Mesothelial cell of epicardium (in vitro differentiated cells): ENCODE measurements around the gene FBXL16. TPM values are rescaled to one million over a fixed set of nuclear protein-coding genes. Genes with fewer than 3 reads are reported as not detected.

Experiments used
- DNase-seq, 2 experiments: peaks; one replicate each; pipeline ENCODE4 v3.0.0; 2021; ENCODE audit warnings: low spot score in 2 of 2; ENCODE audit not compliant: unreplicated experiment in 2 of 2
- H3K27ac Mint-ChIP-seq: 2 replicates; pipeline ENCODE4 v1.8.0; 2021; ENCODE audit warnings: mixed read lengths
- H3K27me3 Mint-ChIP-seq: 2 replicates; pipeline ENCODE4 v1.8.0; 2021; ENCODE audit warnings: low read depth, mixed read lengths
- H3K36me3 Mint-ChIP-seq: 2 replicates; pipeline ENCODE4 v1.8.0; 2021; ENCODE audit warnings: mixed read lengths
- H3K4me1 Mint-ChIP-seq: 2 replicates; pipeline ENCODE4 v1.8.0; 2021; ENCODE audit warnings: mixed read lengths
- H3K4me3 Mint-ChIP-seq: 2 replicates; pipeline ENCODE4 v1.8.0; 2021; ENCODE audit warnings: mild to moderate bottlenecking, moderate library complexity, mixed read lengths
- H3K9me3 Mint-ChIP-seq: 2 replicates; pipeline ENCODE4 v1.8.0; 2021; ENCODE audit warnings: mixed read lengths
- total RNA-seq: library from RNA; stranded (reverse); gene quantifications from 3 replicates; pipeline ENCODE4 v1.2.1, GENCODE V29; 2021
- TF ChIP-seq, protein P1 (sequence below): fragments of 200-600 bp; sonication (generic); IDR thresholded peaks from one replicate; pipeline ENCODE4 v1.5.0; 2021; ENCODE audit warnings: antibody characterized with exemption; ENCODE audit not compliant: unreplicated experiment

FBXL16 gene
- total RNA-seq, 1 donor from 2014 or later: 0.85 TPM

DNA sequence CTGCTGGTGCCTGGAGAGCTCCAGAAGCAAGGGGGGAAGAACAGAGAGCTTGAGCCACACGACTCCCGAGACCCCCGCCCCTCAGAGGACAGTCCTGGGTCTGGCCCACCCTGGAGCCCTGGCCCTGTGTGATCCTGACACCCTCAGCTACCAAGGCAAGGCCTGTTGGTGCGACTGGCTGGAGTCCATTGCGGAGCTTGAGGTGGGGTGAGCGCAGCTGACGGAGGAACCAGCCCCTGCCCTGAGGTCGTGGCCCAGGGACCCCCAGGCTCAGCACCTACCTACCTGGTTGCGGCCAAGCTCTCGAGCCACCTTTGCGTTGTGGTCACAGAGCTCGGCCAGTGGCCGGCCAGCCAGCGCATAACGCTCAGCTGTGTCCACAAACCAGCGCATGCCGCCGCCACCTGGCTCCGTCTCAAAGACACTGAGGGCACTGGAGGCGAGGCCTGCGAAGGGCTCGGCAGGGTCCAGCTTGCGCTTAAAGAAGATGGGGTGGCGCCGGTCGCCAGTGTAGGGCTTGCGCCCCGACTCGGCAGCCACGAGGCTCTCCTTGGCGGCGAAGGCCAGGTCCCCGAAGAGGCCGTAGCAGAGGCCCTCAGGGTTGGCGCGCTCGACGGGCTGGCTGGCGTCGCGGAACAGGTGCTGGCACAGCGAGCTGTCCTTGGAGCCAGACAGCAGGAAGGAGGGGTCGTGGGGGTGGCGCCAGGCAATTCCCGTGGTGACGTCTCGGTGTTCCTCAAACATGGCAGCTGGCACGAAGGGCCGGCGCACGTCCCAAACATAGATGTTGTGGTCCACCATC, 18.9 kb downstream of the FBXL16 start:
- TF ChIP-seq, protein P1, sequence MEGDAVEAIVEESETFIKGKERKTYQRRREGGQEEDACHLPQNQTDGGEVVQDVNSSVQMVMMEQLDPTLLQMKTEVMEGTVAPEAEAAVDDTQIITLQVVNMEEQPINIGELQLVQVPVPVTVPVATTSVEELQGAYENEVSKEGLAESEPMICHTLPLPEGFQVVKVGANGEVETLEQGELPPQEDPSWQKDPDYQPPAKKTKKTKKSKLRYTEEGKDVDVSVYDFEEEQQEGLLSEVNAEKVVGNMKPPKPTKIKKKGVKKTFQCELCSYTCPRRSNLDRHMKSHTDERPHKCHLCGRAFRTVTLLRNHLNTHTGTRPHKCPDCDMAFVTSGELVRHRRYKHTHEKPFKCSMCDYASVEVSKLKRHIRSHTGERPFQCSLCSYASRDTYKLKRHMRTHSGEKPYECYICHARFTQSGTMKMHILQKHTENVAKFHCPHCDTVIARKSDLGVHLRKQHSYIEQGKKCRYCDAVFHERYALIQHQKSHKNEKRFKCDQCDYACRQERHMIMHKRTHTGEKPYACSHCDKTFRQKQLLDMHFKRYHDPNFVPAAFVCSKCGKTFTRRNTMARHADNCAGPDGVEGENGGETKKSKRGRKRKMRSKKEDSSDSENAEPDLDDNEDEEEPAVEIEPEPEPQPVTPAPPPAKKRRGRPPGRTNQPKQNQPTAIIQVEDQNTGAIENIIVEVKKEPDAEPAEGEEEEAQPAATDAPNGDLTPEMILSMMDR: no peak
- Mint-ChIP-seq H3K27me3 (peaks cover 11% of the 10 kb centered on the region), H3K36me3 (peaks cover 10% of the 10 kb centered on the region), H3K4me3 (peak overlapping the region; percentile 30), H3K27ac (no peak overlapping the region), H3K4me1 (peaks cover 22% of the 10 kb centered on the region), H3K9me3 (no peaks in the 10 kb centered on the region)
- DNase-seq: no peak

DNA sequence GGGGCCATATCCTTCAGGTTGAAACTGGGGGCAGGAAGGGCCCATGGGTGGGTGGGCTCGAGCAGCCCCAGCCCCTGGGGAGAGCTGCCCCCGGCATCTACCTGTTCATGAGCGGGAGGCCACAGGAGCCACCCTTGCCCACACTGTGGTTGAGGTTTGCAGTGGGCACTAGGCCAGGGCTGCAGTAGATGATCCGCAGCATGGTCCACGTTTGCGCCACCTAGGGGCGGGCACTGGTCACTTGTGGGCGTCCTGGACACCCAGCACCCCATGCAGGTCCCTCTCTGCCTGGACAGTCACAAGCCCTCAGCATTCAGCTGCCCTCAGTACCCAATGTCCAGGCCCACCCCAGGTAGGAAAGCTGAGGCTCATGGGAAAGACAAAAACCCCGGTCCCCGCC, 19.6 kb downstream of the FBXL16 start:
- TF ChIP-seq, protein P1: peak; percentile 27
- DNase-seq: no peak
- Mint-ChIP-seq H3K27me3 (peaks cover 4% of the 10 kb centered on the region), H3K4me1 (peaks cover 29% of the 10 kb centered on the region), H3K4me3 (peak overlapping the region; percentile 30), H3K27ac (no peak overlapping the region), H3K36me3 (peaks cover 11% of the 10 kb centered on the region), H3K9me3 (no peaks in the 10 kb centered on the region)

DNA sequence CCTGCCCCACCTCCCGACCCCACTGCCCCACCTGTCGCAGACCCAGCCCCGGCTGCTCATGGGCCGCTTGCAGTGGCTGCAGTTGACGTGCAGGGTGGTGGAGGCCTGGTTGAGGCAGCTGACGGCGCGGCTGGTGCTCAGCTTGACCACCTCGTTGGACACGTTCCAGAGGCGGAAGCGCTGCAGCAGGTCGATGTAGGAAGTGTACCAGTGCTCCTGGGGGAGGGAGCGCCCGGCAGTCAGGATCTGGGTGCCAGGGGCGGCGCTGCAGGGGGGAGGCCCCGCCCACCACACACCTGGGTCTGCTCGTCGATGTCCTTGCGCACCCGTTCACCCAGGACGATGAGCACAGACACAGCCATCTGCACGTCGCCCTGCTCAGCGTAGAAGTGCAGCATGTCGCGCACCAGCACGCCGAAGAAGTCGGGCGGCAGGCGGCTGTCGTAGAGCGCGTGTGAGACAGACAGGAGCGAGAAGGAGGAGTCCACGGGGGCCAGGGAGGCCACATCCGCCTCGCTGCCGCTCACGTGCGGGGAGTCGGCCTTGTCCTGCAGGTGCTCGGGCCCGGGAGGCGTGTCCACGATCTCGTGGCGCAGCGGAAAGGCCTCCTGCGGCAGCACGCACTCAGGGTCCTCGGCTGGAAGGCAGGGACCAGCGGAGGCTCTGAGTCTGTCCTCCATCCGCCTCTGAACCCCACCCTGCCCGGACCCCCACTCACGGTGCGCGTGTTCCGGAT, 20.5 kb downstream of the FBXL16 start:
- DNase-seq: no peak
- H3K4me3 Mint-ChIP-seq: no peak overlapping the region
- no peaks in the 10 kb centered on the region for H3K9me3 Mint-ChIP-seq
- TF ChIP-seq, protein P1: no peak
- peaks cover 29% of the 10 kb centered on the region for H3K4me1 Mint-ChIP-seq
- H3K36me3 Mint-ChIP-seq: peaks cover 11% of the 10 kb centered on the region
- no peaks in the 10 kb centered on the region for H3K27me3 Mint-ChIP-seq
- H3K27ac Mint-ChIP-seq: no peak overlapping the region

DNA sequence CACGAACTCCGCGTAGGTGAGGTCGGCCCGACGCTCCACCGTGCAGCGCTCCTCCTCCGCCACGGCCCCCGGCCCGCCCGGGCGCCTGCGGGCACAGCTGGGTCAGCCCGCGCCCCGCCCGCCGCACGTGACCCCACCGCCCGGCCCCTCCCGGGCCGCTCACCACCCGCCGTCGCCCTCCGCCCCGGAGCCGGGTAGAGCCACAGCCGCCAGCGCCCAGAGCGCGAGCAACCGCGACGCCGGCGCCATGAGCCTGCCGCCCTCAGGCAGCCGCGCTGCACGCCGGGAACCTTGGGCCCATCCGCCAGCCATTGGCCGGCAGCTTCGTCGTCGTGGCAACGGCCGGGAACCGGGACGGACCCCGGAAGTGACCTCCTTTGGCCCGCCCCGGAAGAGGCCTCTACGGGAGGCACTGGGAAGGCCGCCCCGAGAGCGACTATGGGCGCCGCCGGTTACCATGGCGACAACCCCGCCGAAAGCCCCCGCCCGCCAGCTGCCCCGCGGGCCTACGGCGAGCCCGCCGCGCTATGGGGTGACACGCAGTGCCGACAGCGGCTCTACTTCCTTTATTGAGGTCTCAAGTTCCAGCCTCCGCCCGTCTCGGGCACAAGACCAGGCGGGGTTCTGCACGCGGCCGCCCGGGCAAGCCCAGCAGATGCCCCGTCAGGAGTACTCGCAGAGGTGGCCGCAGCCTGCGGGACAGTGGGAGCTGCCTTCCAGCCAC, 21.4 kb downstream of the FBXL16 start, which contains the start of gene JMJD8:
TSS of gene JMJD8 (minus strand) at position 264 of the 724 bp plus-strand sequence. CDS start at position 249, 15 bp downstream.
- Mint-ChIP-seq H3K27ac (peak within 1 kb of the TSS; percentile 84), H3K9me3 (no peaks in the 10 kb centered on the region), H3K4me3 (peak within 1 kb of the TSS; percentile 78), H3K36me3 (peaks cover 11% of the 10 kb centered on the region), H3K27me3 (no peaks in the 10 kb centered on the region), H3K4me1 (peaks cover 23% of the 10 kb centered on the region)
- peak; percentile 91 to 94 for DNase-seq
- TF ChIP-seq, protein P1: no peak

DNA sequence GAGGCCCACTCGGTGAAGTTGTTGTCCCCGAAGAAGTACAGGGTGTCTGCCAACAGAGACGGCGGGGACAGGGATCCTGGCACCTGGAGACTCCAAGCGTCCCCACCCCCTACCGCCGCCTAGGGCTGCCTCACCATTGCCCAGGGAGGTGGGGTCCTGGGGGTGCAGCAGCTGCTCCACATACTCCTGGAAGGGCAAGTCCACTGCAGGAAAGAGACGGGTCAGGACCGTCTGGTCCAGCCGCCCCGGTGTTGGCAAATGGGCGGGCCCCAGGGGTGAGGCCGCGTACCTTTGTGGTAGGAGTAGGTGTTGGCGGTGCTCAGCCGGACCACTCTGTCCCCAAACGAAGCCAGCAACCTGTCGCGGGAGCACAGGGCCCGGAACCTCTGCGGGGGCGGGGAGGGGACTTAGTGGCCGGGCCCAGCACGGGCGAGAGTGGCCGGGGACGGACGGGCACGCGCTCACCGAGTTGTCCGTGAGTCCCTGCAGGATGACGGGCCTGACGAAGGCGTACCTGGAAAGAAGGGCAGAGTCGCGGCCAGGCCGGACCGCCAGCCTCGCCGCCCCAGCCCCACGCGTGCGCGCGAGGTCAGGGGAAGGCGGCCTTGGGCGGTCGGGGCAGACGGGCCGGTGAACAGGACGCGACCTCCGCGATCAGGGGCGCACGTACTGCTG, 22.1 kb downstream of the FBXL16 start:
- Mint-ChIP-seq H3K36me3 (peaks cover 11% of the 10 kb centered on the region), H3K4me1 (peaks cover 20% of the 10 kb centered on the region), H3K4me3 (peak overlapping the region; percentile 78), H3K27ac (peak overlapping the region; percentile 84), H3K9me3 (no peaks in the 10 kb centered on the region), H3K27me3 (no peaks in the 10 kb centered on the region)
- TF ChIP-seq, protein P1: no peak
- DNase-seq: no peak
